AG10803 (cell line): Measurements from ENCODE around the gene KRTAP12-2.

Experiments
- DNase-seq: peaks from one replicate; pipeline ENCODE4 v3.0.0; 2010; ENCODE audit warnings: low read depth
- H3K4me3 ChIP-seq: 2 replicates; pipeline ENCODE4 v1.5.1; 2011; ENCODE audit warnings: mild to moderate bottlenecking, low read length, control low read depth
- CTCF ChIP-seq: conservative IDR thresholded peaks from 2 replicates; pipeline ENCODE4 v1.5.1; 2011; ENCODE audit warnings: mild to moderate bottlenecking, low read length, control low read depth, inconsistent platforms

Gene KRTAP12-2

GRCh38 chr21:44658541-44658910 lies 8.2 kb downstream of the KRTAP12-2 start:
- no peak for DNase-seq
- no peak for TF ChIP-seq CTCF
- H3K4me3 ChIP-seq: no peak overlapping the region

GRCh38 chr21:44657635-44658540 lies 8.8 kb downstream of the KRTAP12-2 start, which contains the start of gene KRTAP12-3:
Gene KRTAP12-3 (plus strand): TSS chr21:44657932. CDS start chr21:44657980, 48 bp downstream.
- no peak within 1 kb of the TSS for H3K4me3 ChIP-seq
- TF ChIP-seq CTCF: no peak
- no peak for DNase-seq

GRCh38 chr21:44656868-44657267 lies 9.9 kb downstream of the KRTAP12-2 start:
- H3K4me3 ChIP-seq: no peak overlapping the region
- DNase-seq: no peak
- TF ChIP-seq CTCF: no peak

- no peak for DNase-seq
- H3K4me3 ChIP-seq: no peak within 1 kb of the TSS
- no peak for TF ChIP-seq CTCF
Measured at GRCh38 chr21:44654576-44655175, 12.1 kb downstream of the KRTAP12-2 start, which contains the start of gene KRTAP12-4. Gene KRTAP12-4 (minus strand): TSS chr21:44654659. CDS start chr21:44654614, 45 bp downstream.

- H3K4me3 ChIP-seq: no peak overlapping the region
- TF ChIP-seq CTCF: no peak
- DNase-seq: no peak
Measured at GRCh38 chr21:44653656-44654575, 12.8 kb downstream of the KRTAP12-2 start.

- TF ChIP-seq CTCF: no peak
- H3K4me3 ChIP-seq: no peak overlapping the region
- no peak for DNase-seq
Measured at GRCh38 chr21:44653123-44653522, 13.6 kb downstream of the KRTAP12-2 start.
